Activated T-helper 9 cell treated with anti-CD3 and anti-CD28 coated beads, Interleukin-2, amount 50 U/mL, for 16 hours (primary cell): ENCODE results near the gene STYX.

Source experiments
- DNase-seq: peaks from one replicate; pipeline ENCODE4 v3.0.0-alpha.2; 2020; ENCODE audit warnings: low read depth

STYX gene

DNA sequence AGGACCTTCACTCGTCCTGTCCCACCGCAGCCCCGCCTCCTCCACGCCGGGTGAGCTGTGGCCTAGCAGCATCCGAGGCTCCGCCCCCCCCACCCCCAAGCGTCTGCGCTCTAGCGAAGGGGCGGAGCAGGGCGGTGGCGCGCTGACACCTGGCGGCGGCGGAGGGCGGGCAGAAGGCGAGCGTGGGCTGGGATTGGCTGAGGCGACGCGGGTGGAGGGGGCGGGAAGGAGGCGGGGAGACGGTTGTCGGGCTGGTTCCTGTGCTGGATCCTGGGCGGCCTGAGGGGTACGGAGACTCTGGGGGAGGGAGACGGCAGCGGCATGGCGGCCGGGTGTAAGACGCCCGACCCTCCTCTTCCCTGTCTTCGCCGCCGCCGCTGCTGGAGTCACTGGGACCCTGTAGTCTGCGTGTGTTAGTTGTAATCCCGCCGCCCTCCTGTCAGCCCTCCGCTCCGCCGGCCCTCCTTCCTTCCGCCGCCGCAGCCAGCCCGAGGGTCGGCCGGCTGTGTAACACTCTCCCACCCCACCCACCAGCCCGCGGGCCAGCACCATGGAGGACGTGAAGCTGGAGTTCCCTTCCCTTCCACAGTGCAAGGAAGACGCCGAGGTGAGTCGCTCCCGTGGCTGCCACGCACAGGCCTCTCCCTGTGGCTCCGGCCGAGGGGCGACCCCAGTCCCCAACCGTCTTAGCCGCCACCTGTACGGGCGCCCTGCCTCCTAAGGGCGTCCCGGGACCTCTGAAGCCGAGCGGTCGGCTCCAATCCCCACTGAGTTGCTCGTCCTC lies at the start of gene STYX:
STYX (plus strand) TSS at position 242 of the 784 bp plus-strand sequence; CDS start at position 551, 309 bp downstream.
- peak; percentile 97 for DNase-seq

DNA sequence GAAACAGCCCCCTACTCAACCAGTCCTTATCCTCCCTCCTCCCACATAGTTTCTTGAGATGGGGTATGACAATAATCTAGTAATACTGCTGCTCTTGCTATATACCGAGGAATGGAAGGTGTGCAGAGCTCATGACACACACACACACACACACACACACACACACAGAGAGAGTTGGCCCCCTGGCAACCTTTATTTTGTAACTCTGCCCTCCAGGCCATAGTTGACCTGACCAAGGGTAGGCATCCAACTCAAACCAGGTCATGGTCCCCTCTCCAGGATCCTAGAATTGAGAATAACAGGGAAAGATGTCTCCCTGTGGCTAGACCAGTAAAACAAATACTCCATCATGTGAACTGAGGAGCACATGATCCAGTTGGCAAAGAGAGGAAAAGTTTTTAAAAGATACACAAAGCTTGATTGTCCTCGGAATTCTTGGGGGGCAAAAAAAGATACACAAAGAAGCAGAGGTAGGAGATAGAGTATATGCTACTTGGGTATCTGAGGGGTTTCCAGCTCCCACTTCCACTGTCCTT lies 45.9 kb upstream of the STYX start:
- no peak for DNase-seq

DNA sequence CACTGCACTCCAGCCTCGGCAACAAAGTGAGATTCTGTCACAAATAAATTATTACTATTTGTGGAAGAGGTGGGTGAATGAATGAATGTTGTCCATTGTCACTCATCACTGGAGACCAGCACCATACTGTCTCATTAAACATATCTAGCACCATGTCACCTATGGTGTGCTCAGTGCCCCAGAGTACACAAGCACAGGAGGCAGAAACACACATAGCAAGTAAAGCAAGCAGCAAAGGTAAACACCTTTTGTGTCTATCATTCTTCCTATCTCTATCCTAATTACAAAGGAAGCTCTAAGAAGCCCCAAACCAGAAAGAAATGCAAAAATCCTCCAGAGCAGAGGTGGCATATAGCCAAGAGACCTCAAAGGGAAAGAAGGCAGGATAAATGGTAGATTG lies 43.8 kb upstream of the STYX start:
- no peak for DNase-seq

- DNase-seq, result no peak
Observed at GRCh38 chr14:52690983-52691760, 38.8 kb upstream of the STYX start.

GRCh38 chr14:52692248-52692962 lies 37.6 kb upstream of the STYX start:
- no peak for DNase-seq

GRCh38 chr14:52693036-52693435 lies 36.9 kb upstream of the STYX start:
- no peak for DNase-seq

GRCh38 chr14:52693532-52693931 lies 36.4 kb upstream of the STYX start:
- no peak for DNase-seq

DNA sequence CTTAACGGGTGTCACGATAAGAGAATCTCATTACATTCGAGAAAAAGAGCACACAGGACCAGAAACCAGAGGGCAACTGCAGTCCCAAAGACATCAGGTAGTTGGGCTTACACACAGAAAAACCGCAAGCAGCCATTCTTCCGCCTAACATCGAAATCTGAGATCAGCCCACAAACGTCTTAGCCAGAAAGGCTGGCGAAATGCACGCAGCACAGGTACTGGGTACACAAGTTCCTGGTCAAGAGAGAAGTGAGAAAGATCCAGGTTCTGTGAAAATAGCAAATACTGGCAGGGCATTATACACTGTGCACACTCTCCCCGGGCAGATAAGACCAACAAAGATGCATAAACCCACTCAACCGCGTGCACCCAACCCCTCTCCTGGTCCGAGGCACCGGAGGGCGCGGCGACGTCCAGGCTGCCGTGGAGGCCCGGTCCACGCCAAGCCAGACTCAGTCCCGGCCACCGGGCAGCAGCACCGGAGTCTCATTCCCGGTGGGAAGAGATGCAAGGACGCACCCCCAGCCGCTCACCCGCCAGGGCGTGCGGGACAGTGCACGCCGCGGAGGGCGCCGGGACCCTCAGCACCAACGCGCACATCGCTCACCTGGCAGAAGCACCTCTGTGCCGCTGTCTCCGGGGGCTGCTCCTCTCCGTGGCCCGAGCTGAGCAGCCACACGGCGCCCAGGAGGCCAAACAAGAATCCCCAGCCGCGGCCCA lies 35.0 kb upstream of the STYX start:
- peak; percentile 28 for DNase-seq

GRCh38 chr14:52695481-52696091 lies 34.4 kb upstream of the STYX start, which contains the start of gene ERO1A:
ERO1A (minus strand) TSS chr14:52695558; CDS start chr14:52695481, 77 bp downstream.
- DNase-seq, result peak; percentile 53

DNA sequence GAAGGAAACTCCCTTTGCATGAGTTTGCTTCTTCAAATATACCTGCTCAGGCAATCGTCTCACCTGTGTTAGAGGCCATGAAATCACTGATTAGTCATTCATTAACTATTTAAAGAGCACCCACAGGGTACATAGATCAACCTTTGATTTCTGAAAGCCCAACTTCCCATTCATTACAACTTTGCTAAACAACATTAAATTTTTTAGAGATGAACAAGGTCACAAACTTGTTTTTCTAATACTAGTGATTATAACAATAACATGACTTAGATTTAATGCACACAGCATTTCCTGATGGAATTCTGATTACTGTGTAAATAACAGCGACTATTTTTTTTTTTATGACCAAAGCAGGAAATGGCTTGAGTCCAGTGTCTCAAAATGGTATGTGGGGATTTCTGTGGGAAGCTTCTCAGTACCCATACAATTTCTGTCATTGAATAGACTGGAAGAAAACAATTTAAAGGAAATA lies 29.2 kb upstream of the STYX start:
- DNase-seq, result no peak

DNA sequence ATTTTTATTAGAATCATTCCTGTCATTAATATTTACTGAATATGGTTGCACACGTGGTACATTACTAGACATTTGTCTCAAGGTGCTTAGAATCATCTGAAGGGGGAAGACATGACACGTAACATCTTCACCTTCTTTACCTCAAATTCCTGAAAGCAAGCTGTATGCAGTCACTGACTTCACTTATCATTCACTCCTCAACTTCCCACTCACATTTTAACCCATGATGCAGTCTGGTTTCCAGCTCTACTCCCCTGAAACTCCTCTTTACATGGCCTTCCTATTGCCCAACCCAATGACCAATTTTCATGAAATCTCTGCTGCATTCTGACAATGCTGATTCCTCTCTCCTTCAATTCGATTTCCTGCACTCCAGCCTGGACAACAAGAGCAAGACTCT lies 28.7 kb upstream of the STYX start:
- DNase-seq, result no peak

GRCh38 chr14:52703225-52703624 lies 26.7 kb upstream of the STYX start:
- DNase-seq, result no peak

DNA sequence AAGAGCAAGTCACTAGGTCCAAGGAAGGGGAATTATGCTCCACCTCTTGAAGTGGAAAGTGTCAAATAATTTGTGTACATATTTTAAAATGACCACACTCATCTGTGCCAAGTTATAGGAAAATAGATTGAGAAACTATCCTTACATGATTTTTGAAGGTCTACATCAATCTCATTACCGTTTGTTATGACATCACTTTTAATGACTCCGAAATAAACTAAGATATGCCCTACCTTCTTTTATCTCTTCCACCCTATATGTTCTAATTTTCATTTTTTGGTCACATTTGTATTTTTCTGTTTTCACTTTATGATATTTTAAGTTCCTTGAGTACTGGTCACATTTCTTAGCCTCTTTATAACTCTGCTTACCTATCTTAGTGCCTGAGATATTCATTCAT lies 26.3 kb upstream of the STYX start:
- no peak for DNase-seq

DNA sequence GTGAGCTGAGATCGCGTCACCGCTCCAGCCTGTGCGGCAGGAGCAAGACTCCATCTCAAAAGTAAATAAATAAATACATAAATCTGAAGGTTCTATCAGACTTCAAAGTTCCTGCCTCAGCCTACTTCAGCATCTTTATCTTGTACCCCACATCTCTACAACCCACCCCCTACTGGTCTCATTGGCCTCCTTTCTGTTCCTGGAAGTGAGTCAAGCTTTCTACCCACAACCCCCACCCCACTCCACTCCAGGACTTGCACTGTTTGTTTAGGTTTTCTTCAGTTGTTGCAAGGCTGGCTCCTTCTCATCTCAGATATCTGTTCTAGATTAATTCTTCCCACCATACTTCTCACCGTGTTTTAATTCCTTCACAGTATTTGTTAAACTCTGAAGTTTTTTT lies 23.7 kb upstream of the STYX start:
- DNase-seq, result peak; percentile 18

GRCh38 chr14:52706724-52707706 lies 23.0 kb upstream of the STYX start, which contains the start of gene PSMC6:
PSMC6 (plus strand) TSS chr14:52707200; CDS start chr14:52707220, 20 bp downstream.
- DNase-seq, result peak; percentile 93

DNA sequence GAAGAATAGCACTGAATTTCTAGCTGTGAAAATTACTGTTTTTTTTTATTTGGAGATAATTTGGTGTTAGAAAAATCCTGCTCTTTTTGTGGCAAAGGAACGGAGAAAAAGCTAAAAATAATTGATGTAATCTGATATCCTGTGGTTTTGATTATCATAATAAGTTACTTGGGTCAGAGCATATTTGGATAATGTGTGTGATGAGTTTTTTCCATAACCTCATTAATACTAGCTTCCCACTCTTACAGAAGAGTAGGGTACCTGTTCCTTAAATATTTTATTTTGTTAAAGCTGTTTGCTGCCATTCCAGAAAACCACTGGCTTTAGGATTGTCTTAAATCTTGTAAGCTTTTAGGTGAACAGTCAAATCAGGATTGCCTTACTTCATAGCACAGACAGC lies 18.3 kb upstream of the STYX start:
- DNase-seq, result no peak

- DNase-seq, result no peak
Observed at GRCh38 chr14:52716155-52716554, 13.8 kb upstream of the STYX start.

- no peak for DNase-seq
Observed at GRCh38 chr14:52723514-52724359, 6.2 kb upstream of the STYX start.

DNA sequence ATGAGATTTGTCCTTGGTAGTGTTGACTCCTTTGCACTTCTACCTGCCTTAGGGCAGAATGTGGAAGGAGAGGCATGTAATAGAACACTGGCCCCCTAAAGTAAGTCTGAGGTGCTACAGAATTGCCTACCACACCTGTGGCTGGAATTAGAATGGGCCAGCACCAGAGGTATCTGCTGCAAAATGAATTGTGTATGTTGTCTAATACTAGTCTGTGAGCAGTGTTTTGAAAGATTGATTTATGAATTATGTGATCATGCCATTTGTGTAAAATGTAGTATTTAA lies 5.7 kb upstream of the STYX start:
- DNase-seq, result no peak
